Panc1 (cell line): Measurements from ENCODE around the gene ZMAT5.

Experiments used
- POLR2AphosphoS5 ChIP-seq: IDR thresholded peaks from 2 replicates; pipeline ENCODE4 v1.6.1; 2012; ENCODE audit warnings: mild to moderate bottlenecking, low read depth, low read length, moderate library complexity
- TCF7L2 ChIP-seq: IDR thresholded peaks from 2 replicates; pipeline ENCODE4 v1.6.1; 2011; ENCODE audit warnings: mild to moderate bottlenecking, low read depth, low read length, inconsistent platforms
- TF ChIP-seq, protein P1 (sequence below): fragments of 450-650 bp; IDR thresholded peaks from 2 replicates; pipeline ENCODE4 v1.5.1; 2017; ENCODE audit warnings: mild to moderate bottlenecking
- TF ChIP-seq, protein P2 (sequence below), 2 experiments: IDR thresholded peaks; 2 replicates each; pipeline ENCODE4 v1.6.1; 2011 to 2012; ENCODE audit warnings: low read depth in 2 of 2, control low read depth in 1 of 2, low read length in 1 of 2, mild to moderate bottlenecking in 1 of 2, moderate library complexity in 1 of 2; ENCODE audit not compliant: insufficient read depth in 1 of 2

- TF ChIP-seq, protein P1, sequence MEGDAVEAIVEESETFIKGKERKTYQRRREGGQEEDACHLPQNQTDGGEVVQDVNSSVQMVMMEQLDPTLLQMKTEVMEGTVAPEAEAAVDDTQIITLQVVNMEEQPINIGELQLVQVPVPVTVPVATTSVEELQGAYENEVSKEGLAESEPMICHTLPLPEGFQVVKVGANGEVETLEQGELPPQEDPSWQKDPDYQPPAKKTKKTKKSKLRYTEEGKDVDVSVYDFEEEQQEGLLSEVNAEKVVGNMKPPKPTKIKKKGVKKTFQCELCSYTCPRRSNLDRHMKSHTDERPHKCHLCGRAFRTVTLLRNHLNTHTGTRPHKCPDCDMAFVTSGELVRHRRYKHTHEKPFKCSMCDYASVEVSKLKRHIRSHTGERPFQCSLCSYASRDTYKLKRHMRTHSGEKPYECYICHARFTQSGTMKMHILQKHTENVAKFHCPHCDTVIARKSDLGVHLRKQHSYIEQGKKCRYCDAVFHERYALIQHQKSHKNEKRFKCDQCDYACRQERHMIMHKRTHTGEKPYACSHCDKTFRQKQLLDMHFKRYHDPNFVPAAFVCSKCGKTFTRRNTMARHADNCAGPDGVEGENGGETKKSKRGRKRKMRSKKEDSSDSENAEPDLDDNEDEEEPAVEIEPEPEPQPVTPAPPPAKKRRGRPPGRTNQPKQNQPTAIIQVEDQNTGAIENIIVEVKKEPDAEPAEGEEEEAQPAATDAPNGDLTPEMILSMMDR = no peak
- TF ChIP-seq, protein P2, sequence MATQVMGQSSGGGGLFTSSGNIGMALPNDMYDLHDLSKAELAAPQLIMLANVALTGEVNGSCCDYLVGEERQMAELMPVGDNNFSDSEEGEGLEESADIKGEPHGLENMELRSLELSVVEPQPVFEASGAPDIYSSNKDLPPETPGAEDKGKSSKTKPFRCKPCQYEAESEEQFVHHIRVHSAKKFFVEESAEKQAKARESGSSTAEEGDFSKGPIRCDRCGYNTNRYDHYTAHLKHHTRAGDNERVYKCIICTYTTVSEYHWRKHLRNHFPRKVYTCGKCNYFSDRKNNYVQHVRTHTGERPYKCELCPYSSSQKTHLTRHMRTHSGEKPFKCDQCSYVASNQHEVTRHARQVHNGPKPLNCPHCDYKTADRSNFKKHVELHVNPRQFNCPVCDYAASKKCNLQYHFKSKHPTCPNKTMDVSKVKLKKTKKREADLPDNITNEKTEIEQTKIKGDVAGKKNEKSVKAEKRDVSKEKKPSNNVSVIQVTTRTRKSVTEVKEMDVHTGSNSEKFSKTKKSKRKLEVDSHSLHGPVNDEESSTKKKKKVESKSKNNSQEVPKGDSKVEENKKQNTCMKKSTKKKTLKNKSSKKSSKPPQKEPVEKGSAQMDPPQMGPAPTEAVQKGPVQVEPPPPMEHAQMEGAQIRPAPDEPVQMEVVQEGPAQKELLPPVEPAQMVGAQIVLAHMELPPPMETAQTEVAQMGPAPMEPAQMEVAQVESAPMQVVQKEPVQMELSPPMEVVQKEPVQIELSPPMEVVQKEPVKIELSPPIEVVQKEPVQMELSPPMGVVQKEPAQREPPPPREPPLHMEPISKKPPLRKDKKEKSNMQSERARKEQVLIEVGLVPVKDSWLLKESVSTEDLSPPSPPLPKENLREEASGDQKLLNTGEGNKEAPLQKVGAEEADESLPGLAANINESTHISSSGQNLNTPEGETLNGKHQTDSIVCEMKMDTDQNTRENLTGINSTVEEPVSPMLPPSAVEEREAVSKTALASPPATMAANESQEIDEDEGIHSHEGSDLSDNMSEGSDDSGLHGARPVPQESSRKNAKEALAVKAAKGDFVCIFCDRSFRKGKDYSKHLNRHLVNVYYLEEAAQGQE (IDR thresholded peaks at IDR 0.05; ENCODE audit: insufficient read depth in 1 of 2, low read depth in 2 of 2, low read length in 1 of 2) = no peak
- no peak for TF ChIP-seq POLR2AphosphoS5
- no peak for TF ChIP-seq TCF7L2
These were observed 16.0 kb downstream of the ZMAT5 start for GRCh38 chr22:29750559-29751538.
